ENCODE data around the gene PRG2. TPM values are rescaled to one million over a fixed set of nuclear protein-coding genes. Genes with fewer than 3 reads are reported as not detected.
A peak's percentile ranks its signal among the peaks of the same experiment; 100 is the strongest.

PRG2 gene
- total RNA-seq, 1 experiment from 2014 or later: not detected

DNA sequence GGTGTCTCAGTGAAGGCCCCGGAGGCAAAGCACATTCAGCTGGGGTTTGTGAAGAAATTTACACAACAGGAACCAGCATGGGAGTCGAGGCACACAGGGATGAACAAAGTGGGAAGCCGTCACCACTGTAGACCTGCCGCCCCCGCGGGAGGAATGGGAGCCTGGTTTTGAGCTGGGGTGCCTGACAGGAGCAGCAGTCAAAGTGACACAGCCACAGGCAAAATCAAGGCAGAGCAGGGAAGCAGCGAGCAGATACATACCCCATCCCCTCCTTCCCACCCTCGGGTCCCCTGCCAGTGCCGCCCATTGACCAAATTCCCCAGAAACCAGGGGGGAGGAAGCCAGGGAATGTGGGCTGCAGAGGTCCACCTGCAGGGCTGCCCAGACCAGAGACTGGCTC lies 31.5 kb downstream of the PRG2 start:
- H3K4me2 ChIP-seq (ENCODE audit: low read length): no peak overlapping the region
- H3K36me3 ChIP-seq (ENCODE audit: low read depth, low read length): no peaks in the 10 kb centered on the region
- no peak overlapping the region for H3K9ac ChIP-seq (ENCODE audit: low read length)
- ATAC-seq (no peak), DNase-seq (no peak)
- intact Hi-C loops (cut with micrococcal nuclease): no loop called here
- TF ChIP-seq EZH2 (IDR thresholded peaks at IDR 0.05; ENCODE audit: low read length, unreplicated experiment) (no peak), EZH2phosphoT487 (IDR thresholded peaks at IDR 0.05; ENCODE audit: borderline replicate concordance, low read length) (no peak)
- TF ChIP-seq, protein P1, sequence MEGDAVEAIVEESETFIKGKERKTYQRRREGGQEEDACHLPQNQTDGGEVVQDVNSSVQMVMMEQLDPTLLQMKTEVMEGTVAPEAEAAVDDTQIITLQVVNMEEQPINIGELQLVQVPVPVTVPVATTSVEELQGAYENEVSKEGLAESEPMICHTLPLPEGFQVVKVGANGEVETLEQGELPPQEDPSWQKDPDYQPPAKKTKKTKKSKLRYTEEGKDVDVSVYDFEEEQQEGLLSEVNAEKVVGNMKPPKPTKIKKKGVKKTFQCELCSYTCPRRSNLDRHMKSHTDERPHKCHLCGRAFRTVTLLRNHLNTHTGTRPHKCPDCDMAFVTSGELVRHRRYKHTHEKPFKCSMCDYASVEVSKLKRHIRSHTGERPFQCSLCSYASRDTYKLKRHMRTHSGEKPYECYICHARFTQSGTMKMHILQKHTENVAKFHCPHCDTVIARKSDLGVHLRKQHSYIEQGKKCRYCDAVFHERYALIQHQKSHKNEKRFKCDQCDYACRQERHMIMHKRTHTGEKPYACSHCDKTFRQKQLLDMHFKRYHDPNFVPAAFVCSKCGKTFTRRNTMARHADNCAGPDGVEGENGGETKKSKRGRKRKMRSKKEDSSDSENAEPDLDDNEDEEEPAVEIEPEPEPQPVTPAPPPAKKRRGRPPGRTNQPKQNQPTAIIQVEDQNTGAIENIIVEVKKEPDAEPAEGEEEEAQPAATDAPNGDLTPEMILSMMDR (conservative IDR thresholded peaks at IDR 0.05; ENCODE audit: low read depth, low read length): no peak
- H3K9me3 ChIP-seq (ENCODE audit: low read length): no peaks in the 10 kb centered on the region
- BruUV-seq (replicated peaks): no TSS peak
- no peaks in the 10 kb centered on the region for H4K20me1 ChIP-seq (ENCODE audit: low read length)
- no peak overlapping the region for H2AFZ ChIP-seq (ENCODE audit: low read length)
- H3F3A ChIP-seq (ENCODE audit: low read length, unreplicated experiment): no peaks in the 10 kb centered on the region
- H3K4me1 ChIP-seq (ENCODE audit: insufficient read depth, low read length): no peaks in the 10 kb centered on the region
- H3K4me3 ChIP-seq (ENCODE audit: low read length): no peak overlapping the region
- POLR2A ChIA-PET (ENCODE audit: unreplicated experiment): no interaction called here
- H3K9me2 ChIP-seq (replicated peaks; ENCODE audit: low read length): no peaks in the 10 kb centered on the region
- 0 out of 2 replicates have a peak, but pooled peaks cover 11% of the 10 kb centered on the region for H3K27me3 ChIP-seq (ENCODE audit: low read length)
- no peaks in the 10 kb centered on the region for H3K79me2 ChIP-seq (ENCODE audit: low read length)
- H3K27ac ChIP-seq (ENCODE audit: low read length): no peak overlapping the region
- CTCF ChIA-PET: no interaction called here

DNA sequence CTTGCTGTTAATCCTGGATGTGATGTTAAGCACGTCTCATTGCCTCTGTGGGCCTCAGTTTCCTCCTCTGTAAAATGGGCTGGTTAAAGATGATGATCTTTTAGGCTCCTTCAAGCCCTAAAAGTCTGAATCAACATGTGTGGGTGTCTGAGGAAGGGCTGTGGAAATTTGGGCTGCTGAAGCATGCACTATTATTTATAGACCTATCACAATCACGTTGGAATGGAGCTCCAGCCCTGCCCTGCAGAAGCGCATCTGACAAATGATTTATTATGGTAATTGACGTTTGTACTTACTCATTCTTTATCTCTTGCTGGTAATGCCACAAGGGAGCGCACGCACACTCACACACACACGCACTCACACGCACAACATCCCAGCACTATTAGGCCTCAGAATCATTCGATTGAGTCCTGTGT lies 31.9 kb downstream of the PRG2 start:
- Histone ChIP-seq H3K4me3 (ENCODE audit: low read length) (no peak overlapping the region), H3K9ac (ENCODE audit: low read length) (no peak overlapping the region), H3K27me3 (ENCODE audit: low read length) (0 out of 2 replicates have a peak, but pooled peaks cover 10% of the 10 kb centered on the region), H3K4me2 (ENCODE audit: low read length) (no peak overlapping the region), H3K9me3 (ENCODE audit: low read length) (no peaks in the 10 kb centered on the region), H4K20me1 (ENCODE audit: low read length) (no peaks in the 10 kb centered on the region), H3K36me3 (ENCODE audit: low read depth, low read length) (no peaks in the 10 kb centered on the region), H3K79me2 (ENCODE audit: low read length) (no peaks in the 10 kb centered on the region), H3K27ac (ENCODE audit: low read length) (no peak overlapping the region), H2AFZ (ENCODE audit: low read length) (no peak overlapping the region), H3K4me1 (ENCODE audit: insufficient read depth, low read length) (no peaks in the 10 kb centered on the region), H3F3A (ENCODE audit: low read length, unreplicated experiment) (no peaks in the 10 kb centered on the region), H3K9me2 (replicated peaks; ENCODE audit: low read length) (no peaks in the 10 kb centered on the region)
- ATAC-seq: no peak; the same call in 1 of the 2 replicates
- ChIA-PET POLR2A (ENCODE audit: unreplicated experiment) (no interaction called here), CTCF (no interaction called here)
- no TSS peak for BruUV-seq (replicated peaks)
- intact Hi-C loops (cut with micrococcal nuclease): no loop called here
- TF ChIP-seq, protein P1 (conservative IDR thresholded peaks at IDR 0.05; ENCODE audit: low read depth, low read length): peak; percentile 26; the same call in 1 of the 2 replicates
- TF ChIP-seq EZH2phosphoT487 (IDR thresholded peaks at IDR 0.05; ENCODE audit: borderline replicate concordance, low read length): no peak
- DNase-seq: peak; percentile 40

DNA sequence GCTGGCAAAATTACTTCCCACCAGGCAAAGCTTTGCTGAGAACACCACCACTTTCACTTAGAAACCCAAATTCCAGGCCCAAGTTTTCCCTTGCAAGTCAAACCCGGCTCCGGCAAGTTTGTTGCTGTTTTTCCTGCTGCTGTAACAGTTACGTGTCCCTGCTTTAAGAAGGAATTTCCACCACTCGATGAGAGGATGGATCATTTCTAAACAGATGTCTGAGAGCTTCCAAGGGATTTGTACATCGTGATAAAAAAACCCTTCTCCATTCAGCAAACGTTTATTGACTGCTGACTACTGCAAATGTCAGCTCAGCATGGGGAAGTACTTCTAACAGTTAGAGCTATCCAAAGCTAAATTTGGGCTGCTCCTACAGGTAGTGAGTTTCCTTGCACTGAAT lies 32.6 kb downstream of the PRG2 start:
- H3K4me2 ChIP-seq (ENCODE audit: low read length): no peak overlapping the region
- no peak for ATAC-seq

More for the DNA sequence above, 32.6 kb downstream of the PRG2 start:
- no peaks in the 10 kb centered on the region for H3K9me3 ChIP-seq (ENCODE audit: low read length)
- H3K9ac ChIP-seq (ENCODE audit: low read length): no peak overlapping the region
- no peaks in the 10 kb centered on the region for H4K20me1 ChIP-seq (ENCODE audit: low read length)
- H3K27me3 ChIP-seq (ENCODE audit: low read length): 0 out of 2 replicates have a peak, but pooled peaks cover 4% of the 10 kb centered on the region
- no peaks in the 10 kb centered on the region for H3K79me2 ChIP-seq (ENCODE audit: low read length)
- no TSS peak for BruUV-seq (replicated peaks)
- DNase-seq: no peak
- no peaks in the 10 kb centered on the region for H3F3A ChIP-seq (ENCODE audit: low read length, unreplicated experiment)
- H3K27ac ChIP-seq (ENCODE audit: low read length): no peak overlapping the region
- TF ChIP-seq EZH2 (IDR thresholded peaks at IDR 0.05; ENCODE audit: low read length, unreplicated experiment) (no peak), EZH2phosphoT487 (IDR thresholded peaks at IDR 0.05; ENCODE audit: borderline replicate concordance, low read length) (no peak)
- TF ChIP-seq, protein P1 (conservative IDR thresholded peaks at IDR 0.05; ENCODE audit: low read depth, low read length): no peak
- H3K9me2 ChIP-seq (replicated peaks; ENCODE audit: low read length): no peaks in the 10 kb centered on the region
- CTCF ChIA-PET: no interaction called here
- POLR2A ChIA-PET (ENCODE audit: unreplicated experiment): no interaction called here
- no peak overlapping the region for H3K4me3 ChIP-seq (ENCODE audit: low read length)
- H3K4me1 ChIP-seq (ENCODE audit: insufficient read depth, low read length): no peaks in the 10 kb centered on the region
- H2AFZ ChIP-seq (ENCODE audit: low read length): no peak overlapping the region
- intact Hi-C loops (cut with micrococcal nuclease): no loop called here
- no peaks in the 10 kb centered on the region for H3K36me3 ChIP-seq (ENCODE audit: low read depth, low read length)
